ENCODE measurements around the gene ARHGAP25.

DNA sequence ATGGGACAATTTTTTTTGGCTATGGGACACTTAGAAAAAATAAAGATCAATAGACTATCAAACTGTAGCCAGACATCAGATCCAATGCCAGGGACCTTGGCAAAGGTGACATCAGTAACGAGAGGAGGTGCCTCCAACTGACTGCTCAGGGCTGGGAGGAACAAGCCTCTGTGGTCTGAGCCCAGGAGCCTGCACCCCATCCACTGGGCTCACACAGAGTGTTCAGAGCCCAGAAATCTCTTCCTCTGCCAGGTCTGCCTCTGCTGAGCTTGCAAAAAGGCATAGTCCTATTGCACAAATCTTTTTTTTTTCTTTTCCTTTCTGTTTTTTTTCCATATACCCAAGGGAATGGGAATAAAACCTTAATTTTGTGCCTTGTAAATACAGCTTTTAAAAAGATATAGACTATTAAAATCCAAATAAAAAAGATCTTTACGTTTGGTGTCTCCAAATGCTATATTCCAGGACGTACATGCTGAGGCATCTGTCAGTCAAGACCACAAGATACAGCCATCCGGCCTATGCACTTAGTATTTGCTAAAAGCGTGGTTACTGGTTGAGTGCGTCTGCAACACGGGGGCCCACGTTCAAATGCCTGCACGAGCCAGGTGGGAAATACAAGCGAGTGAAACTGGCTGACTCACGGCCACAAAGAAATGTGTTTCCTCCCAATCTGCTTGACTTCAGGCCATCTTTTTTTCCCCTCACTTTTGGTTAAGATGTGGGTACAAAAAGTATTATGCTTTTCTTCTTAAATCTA lies 7.8 kb upstream of the ARHGAP25 start:
- TF ChIP-seq, protein P1, sequence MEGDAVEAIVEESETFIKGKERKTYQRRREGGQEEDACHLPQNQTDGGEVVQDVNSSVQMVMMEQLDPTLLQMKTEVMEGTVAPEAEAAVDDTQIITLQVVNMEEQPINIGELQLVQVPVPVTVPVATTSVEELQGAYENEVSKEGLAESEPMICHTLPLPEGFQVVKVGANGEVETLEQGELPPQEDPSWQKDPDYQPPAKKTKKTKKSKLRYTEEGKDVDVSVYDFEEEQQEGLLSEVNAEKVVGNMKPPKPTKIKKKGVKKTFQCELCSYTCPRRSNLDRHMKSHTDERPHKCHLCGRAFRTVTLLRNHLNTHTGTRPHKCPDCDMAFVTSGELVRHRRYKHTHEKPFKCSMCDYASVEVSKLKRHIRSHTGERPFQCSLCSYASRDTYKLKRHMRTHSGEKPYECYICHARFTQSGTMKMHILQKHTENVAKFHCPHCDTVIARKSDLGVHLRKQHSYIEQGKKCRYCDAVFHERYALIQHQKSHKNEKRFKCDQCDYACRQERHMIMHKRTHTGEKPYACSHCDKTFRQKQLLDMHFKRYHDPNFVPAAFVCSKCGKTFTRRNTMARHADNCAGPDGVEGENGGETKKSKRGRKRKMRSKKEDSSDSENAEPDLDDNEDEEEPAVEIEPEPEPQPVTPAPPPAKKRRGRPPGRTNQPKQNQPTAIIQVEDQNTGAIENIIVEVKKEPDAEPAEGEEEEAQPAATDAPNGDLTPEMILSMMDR (conservative IDR thresholded peaks at IDR 0.05; ENCODE audit: low read depth in 2 of 2): no peak
- TF ChIP-seq POLR2AphosphoS5 (IDR thresholded peaks at IDR 0.05; ENCODE audit: low read depth): no peak
- TF ChIP-seq, protein P2, sequence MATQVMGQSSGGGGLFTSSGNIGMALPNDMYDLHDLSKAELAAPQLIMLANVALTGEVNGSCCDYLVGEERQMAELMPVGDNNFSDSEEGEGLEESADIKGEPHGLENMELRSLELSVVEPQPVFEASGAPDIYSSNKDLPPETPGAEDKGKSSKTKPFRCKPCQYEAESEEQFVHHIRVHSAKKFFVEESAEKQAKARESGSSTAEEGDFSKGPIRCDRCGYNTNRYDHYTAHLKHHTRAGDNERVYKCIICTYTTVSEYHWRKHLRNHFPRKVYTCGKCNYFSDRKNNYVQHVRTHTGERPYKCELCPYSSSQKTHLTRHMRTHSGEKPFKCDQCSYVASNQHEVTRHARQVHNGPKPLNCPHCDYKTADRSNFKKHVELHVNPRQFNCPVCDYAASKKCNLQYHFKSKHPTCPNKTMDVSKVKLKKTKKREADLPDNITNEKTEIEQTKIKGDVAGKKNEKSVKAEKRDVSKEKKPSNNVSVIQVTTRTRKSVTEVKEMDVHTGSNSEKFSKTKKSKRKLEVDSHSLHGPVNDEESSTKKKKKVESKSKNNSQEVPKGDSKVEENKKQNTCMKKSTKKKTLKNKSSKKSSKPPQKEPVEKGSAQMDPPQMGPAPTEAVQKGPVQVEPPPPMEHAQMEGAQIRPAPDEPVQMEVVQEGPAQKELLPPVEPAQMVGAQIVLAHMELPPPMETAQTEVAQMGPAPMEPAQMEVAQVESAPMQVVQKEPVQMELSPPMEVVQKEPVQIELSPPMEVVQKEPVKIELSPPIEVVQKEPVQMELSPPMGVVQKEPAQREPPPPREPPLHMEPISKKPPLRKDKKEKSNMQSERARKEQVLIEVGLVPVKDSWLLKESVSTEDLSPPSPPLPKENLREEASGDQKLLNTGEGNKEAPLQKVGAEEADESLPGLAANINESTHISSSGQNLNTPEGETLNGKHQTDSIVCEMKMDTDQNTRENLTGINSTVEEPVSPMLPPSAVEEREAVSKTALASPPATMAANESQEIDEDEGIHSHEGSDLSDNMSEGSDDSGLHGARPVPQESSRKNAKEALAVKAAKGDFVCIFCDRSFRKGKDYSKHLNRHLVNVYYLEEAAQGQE (IDR thresholded peaks at IDR 0.05; ENCODE audit: unreplicated experiment): no peak
- no peak for TF ChIP-seq STAT1 (IDR thresholded peaks at IDR 0.05; ENCODE audit: unreplicated experiment)
- no peak for TF ChIP-seq EZH2phosphoT487 (IDR thresholded peaks at IDR 0.05; ENCODE audit: unreplicated experiment)
- no peak for TF ChIP-seq EZH2 (IDR thresholded peaks at IDR 0.05; ENCODE audit: low read depth, unreplicated experiment)
- TF ChIP-seq ZNF331 (CRISPR knock-in tag; IDR thresholded peaks at IDR 0.05; ENCODE audit: low read depth): no peak
- TF ChIP-seq JUNB (IDR thresholded peaks at IDR 0.05; ENCODE audit: unreplicated experiment): no peak
- TF ChIP-seq, protein P3, sequence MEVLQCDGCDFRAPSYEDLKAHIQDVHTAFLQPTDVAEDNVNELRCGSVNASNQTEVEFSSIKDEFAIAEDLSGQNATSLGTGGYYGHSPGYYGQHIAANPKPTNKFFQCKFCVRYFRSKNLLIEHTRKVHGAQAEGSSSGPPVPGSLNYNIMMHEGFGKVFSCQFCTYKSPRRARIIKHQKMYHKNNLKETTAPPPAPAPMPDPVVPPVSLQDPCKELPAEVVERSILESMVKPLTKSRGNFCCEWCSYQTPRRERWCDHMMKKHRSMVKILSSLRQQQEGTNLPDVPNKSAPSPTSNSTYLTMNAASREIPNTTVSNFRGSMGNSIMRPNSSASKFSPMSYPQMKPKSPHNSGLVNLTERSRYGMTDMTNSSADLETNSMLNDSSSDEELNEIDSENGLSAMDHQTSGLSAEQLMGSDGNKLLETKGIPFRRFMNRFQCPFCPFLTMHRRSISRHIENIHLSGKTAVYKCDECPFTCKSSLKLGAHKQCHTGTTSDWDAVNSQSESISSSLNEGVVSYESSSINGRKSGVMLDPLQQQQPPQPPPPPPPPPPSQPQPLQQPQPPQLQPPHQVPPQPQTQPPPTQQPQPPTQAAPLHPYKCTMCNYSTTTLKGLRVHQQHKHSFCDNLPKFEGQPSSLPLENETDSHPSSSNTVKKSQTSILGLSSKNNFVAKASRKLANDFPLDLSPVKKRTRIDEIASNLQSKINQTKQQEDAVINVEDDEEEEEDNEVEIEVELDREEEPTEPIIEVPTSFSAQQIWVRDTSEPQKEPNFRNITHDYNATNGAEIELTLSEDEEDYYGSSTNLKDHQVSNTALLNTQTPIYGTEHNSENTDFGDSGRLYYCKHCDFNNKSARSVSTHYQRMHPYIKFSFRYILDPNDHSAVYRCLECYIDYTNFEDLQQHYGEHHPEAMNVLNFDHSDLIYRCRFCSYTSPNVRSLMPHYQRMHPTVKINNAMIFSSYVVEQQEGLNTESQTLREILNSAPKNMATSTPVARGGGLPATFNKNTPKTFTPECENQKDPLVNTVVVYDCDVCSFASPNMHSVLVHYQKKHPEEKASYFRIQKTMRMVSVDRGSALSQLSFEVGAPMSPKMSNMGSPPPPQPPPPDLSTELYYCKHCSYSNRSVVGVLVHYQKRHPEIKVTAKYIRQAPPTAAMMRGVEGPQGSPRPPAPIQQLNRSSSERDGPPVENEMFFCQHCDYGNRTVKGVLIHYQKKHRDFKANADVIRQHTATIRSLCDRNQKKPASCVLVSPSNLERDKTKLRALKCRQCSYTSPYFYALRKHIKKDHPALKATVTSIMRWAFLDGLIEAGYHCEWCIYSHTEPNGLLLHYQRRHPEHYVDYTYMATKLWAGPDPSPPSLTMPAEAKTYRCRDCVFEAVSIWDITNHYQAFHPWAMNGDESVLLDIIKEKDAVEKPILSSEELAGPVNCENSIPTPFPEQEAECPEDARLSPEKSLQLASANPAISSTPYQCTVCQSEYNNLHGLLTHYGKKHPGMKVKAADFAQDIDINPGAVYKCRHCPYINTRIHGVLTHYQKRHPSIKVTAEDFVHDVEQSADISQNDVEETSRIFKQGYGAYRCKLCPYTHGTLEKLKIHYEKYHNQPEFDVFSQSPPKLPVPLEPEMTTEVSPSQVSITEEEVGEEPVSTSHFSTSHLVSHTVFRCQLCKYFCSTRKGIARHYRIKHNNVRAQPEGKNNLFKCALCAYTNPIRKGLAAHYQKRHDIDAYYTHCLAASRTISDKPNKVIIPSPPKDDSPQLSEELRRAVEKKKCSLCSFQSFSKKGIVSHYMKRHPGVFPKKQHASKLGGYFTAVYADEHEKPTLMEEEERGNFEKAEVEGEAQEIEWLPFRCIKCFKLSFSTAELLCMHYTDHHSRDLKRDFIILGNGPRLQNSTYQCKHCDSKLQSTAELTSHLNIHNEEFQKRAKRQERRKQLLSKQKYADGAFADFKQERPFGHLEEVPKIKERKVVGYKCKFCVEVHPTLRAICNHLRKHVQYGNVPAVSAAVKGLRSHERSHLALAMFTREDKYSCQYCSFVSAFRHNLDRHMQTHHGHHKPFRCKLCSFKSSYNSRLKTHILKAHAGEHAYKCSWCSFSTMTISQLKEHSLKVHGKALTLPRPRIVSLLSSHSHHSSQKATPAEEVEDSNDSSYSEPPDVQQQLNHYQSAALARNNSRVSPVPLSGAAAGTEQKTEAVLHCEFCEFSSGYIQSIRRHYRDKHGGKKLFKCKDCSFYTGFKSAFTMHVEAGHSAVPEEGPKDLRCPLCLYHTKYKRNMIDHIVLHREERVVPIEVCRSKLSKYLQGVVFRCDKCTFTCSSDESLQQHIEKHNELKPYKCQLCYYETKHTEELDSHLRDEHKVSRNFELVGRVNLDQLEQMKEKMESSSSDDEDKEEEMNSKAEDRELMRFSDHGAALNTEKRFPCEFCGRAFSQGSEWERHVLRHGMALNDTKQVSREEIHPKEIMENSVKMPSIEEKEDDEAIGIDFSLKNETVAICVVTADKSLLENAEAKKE (CRISPR knock-in tag; IDR thresholded peaks at IDR 0.05): no peak
- TF ChIP-seq CREB1 (CRISPR knock-in tag; IDR thresholded peaks at IDR 0.05; ENCODE audit: low read depth): no peak
